Measurements from ENCODE around the gene CYP26A1.
A peak's percentile ranks its signal among the peaks of the same experiment; 100 is the strongest.

The CYP26A1 gene

DNA sequence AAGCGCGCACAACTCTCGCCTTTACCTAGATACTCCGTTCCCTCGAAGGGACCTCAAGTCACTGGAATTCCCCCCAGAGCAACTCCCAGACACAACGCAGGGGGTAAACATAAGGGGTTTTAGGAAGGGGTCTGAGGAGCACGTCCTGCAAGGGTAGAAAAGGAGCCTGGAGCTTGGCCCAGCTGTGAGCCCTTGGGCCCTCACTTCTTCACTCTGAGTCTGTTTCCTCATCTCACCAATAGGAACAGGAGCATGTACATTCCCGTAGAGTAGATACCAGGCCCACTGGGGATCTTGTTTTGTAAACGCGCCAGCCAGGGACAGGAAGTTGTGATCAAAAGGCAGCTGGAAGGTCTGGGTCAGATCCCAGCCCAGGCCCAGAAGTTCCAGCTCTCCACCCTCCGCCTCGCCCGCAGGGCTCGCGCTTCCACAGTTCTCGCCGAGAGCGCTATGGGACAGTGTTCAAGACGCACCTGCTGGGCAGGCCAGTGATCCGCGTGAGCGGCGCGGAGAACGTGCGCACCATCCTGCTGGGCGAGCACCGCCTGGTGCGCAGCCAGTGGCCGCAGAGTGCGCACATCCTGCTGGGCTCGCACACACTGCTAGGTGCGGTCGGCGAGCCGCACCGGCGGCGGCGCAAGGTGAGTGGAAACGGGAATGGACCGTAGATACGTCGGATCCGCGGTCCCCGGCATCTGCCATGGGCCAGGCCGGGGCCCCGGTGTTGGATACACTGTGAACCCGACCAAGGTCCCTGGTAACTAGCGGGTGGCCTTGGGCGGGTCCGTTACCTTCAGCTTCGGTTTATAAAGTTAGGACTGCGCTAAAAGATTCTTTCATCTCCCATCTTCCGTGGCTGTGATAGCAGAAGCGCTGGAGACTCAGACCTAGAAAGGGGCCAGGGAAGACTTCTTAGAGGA is 11.8 kb upstream of the CYP26A1 start:
- H3K4me3 ChIP-seq (ENCODE audit: low read length): peak overlapping the region; percentile 27; the same call in 1 of the 2 replicates
- TF ChIP-seq ZNF274 (IDR thresholded peaks at IDR 0.05; ENCODE audit: low read depth, low read length): no peak

GRCh38 chr10:93062514-93063143 is 11.1 kb upstream of the CYP26A1 start:
- H3K4me3 ChIP-seq (ENCODE audit: low read length): peak overlapping the region; percentile 27; the same call in 1 of the 2 replicates
- no peak for TF ChIP-seq ZNF274 (IDR thresholded peaks at IDR 0.05; ENCODE audit: low read depth, low read length)

- no peak for TF ChIP-seq ZNF274 (IDR thresholded peaks at IDR 0.05; ENCODE audit: low read depth, low read length)
Measured at GRCh38 chr10:93063144-93063976, 10.3 kb upstream of the CYP26A1 start.

GRCh38 chr10:93063977-93064660 is 9.6 kb upstream of the CYP26A1 start:
- no peak for TF ChIP-seq ZNF274 (IDR thresholded peaks at IDR 0.05; ENCODE audit: low read depth, low read length)
- no peak overlapping the region for H3K4me3 ChIP-seq (ENCODE audit: low read length)

More at GRCh38 chr10:93063144-93063976, 10.3 kb upstream of the CYP26A1 start:
- H3K4me3 ChIP-seq (ENCODE audit: low read length): no peak overlapping the region

DNA sequence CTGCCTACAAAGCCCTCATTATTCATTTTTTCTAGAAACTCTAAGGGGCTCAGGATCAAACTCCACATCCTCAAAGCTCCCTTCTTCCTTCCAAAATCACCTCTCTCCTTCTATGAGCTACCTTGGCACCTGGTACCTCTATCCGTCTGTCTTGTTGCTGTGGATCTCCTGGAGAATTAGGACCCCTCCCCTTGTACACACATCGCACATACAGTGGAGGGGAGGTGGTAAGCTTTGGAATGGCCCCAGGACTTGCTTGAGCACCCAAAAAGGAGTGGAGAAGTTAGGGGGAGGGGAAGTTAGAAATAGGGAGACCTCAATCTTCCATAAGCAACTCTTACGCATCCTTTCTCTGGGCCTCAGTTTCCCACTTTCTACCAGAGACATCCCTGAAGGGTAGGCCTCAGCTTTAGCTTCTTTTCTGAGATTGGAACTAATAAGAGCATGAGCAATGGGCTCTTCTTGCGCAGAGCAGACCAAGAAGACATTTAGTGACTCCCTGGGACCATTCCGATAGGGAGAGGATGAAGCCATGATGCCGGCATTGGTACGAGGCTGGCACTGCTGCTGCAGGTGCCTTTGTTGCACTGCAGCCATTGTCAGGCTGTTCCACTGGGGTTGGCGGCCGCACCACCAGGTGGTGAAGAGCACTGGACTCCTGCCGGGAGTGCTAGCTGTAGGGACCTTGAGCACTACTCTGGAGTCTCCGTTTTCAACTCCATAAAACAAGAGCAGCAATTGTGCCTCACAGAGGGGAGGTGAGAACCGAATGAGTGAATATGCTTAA is 8.6 kb upstream of the CYP26A1 start:
- no peak for TF ChIP-seq ZNF274 (IDR thresholded peaks at IDR 0.05; ENCODE audit: low read depth, low read length)

DNA sequence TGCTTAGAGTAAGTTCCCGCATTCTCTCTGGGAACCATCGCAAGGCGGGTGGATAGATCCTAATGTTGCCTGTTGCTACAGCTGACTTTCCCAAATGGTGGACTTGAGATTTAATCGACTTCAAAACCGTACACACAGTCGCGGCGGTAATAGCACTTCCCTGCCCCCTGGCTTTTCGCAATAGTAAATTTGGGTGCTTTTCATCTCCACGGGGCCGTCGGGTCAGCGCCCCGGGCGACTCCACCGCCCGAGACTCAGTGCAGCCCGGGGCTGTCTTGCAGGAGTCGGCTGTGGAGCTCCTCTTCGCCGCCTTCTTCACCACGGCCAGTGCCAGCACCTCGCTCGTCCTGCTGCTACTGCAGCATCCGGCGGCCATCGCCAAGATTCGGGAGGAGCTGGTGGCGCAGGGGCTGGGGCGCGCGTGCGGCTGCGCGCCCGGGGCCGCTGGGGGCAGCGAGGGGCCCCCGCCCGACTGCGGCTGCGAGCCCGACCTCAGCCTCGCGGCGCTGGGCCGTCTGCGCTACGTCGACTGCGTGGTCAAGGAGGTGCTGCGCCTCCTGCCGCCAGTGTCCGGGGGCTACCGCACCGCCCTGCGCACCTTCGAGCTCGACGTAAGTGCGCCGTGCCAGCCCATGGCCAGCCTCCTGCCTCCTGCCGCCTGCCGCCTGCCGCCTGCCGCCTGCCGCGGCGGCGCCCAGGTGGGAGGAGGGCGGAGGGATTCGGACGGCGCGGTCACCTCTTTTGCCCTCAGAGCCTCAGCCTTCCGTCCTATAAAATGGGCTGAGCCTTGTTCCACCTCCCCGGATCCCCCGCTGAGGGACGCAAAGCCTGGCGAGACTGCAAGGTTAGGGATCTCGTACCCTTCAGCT is 7.8 kb upstream of the CYP26A1 start:
- TF ChIP-seq ZNF274 (IDR thresholded peaks at IDR 0.05; ENCODE audit: low read depth, low read length): no peak
- H3K4me3 ChIP-seq (ENCODE audit: low read length): no peak overlapping the region

More for the DNA sequence above, 8.6 kb upstream of the CYP26A1 start:
- no peak overlapping the region for H3K4me3 ChIP-seq (ENCODE audit: low read length)

DNA sequence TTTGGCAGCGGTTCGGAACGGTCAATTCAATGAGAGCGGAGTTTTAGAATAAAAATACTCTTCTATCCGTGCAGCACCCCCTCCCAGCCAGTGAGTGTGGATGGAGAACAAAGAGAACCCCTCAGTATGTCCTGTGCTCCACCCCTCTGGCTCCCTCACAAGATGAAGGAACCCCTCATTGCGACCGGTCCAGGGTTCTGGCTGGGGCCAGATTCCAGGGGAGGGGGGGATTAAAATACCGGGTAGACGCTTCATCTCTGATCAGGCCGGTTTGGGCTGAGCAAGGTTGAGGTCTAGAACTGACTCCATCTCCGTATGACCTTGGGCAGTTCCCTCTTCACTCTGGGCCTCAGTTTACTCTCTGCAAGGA is 7.2 kb upstream of the CYP26A1 start:
- H3K4me3 ChIP-seq (ENCODE audit: low read length): no peak overlapping the region
- no peak for TF ChIP-seq ZNF274 (IDR thresholded peaks at IDR 0.05; ENCODE audit: low read depth, low read length)

GRCh38 chr10:93067443-93068365 is 6.0 kb upstream of the CYP26A1 start:
- TF ChIP-seq ZNF274 (IDR thresholded peaks at IDR 0.05; ENCODE audit: low read depth, low read length): no peak
- H3K4me3 ChIP-seq (ENCODE audit: low read length): no peak overlapping the region

DNA sequence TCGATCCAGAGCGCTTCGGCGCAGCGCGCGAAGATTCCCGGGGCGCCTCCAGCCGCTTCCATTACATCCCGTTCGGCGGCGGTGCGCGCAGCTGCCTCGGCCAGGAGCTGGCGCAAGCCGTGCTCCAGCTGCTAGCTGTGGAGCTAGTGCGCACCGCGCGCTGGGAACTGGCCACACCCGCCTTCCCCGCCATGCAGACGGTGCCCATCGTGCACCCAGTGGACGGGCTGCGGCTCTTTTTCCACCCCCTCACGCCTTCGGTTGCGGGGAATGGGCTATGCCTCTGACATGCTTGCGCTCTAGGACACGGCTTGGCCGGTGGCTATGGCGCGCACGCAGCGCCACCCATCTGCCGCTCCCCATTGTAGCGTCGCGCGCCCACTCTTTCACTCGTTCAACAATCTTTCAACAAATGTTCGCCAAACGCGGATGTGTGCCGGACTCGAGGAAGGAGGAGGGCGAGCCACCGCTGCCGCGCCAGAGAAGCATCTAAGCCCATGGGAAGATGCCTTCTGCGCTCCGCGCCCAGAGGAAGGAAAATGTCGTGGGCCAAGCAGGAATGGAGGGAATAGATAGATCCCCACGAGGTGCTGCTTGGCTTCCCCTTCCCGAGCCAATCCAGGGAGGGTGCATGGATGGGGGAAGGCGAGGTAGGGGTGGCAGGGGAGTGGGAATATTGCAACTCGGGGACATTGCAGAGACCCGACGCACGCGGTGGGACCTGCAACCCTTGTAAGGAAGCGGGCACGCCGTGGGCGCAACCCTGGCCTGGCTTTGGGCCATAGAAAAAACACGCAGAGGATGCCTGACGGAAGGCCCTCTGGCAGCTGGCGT is 5.1 kb upstream of the CYP26A1 start:
- H3K4me3 ChIP-seq (ENCODE audit: low read length): no peak overlapping the region
- TF ChIP-seq ZNF274 (IDR thresholded peaks at IDR 0.05; ENCODE audit: low read depth, low read length): no peak

GRCh38 chr10:93069245-93069561 is 4.5 kb upstream of the CYP26A1 start:
- H3K4me3 ChIP-seq (ENCODE audit: low read length): no peak overlapping the region
- TF ChIP-seq ZNF274 (IDR thresholded peaks at IDR 0.05; ENCODE audit: low read depth, low read length): no peak

Measured in GM08714 (cell line).